Gastroesophageal sphincter (tissue), 3 donors: ENCODE data around the gene C2CD2.

Experiments
- POLR2A ChIP-seq, 2 donors: fragments of 450-650 bp; IDR thresholded peaks; one replicate each; pipeline ENCODE4 v1.6.1; 2017; ENCODE audit warnings: antibody characterized with exemption in 2 of 2, mild to moderate bottlenecking in 2 of 2, moderate library complexity in 1 of 2
- TF ChIP-seq, protein P1 (sequence below), 4 experiments: fragments of 200-600 bp in 2 of 4; fragments of 450-650 bp in 2 of 4; sonication (generic) in 1 of 4; IDR thresholded peaks; one replicate each; pipeline ENCODE4 v1.5.1; 2017 to 2019; ENCODE audit warnings: antibody characterized with exemption in 4 of 4, mild to moderate bottlenecking in 2 of 4, moderate library complexity in 2 of 4

DNA sequence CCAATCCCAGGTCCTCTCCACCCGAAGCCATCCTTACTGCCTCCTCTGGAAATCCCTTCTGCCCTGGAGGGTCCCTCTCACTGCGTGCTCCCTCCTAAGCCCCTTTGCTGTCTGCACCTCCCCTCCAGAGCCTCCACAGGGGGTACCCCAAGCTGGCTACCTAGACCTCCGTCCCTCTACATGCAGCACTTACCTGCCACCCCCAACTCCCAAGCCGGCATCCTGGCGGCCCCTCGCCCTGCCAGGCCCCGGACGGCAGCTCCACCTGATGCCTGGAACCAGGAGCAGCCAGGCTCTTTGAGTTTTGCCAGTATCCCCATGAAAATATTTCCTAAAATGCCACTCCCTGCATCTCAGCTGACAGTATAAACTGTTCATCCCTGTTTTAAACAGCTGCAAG is 78.7 kb downstream of the C2CD2 start:
- TF ChIP-seq, protein P1, sequence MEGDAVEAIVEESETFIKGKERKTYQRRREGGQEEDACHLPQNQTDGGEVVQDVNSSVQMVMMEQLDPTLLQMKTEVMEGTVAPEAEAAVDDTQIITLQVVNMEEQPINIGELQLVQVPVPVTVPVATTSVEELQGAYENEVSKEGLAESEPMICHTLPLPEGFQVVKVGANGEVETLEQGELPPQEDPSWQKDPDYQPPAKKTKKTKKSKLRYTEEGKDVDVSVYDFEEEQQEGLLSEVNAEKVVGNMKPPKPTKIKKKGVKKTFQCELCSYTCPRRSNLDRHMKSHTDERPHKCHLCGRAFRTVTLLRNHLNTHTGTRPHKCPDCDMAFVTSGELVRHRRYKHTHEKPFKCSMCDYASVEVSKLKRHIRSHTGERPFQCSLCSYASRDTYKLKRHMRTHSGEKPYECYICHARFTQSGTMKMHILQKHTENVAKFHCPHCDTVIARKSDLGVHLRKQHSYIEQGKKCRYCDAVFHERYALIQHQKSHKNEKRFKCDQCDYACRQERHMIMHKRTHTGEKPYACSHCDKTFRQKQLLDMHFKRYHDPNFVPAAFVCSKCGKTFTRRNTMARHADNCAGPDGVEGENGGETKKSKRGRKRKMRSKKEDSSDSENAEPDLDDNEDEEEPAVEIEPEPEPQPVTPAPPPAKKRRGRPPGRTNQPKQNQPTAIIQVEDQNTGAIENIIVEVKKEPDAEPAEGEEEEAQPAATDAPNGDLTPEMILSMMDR (IDR thresholded peaks at IDR 0.05), result no peak
- TF ChIP-seq POLR2A (IDR thresholded peaks at IDR 0.05), result no peak
